Activated CD4-positive, CD25-positive, alpha-beta regulatory T cell (primary cell): Measurements from ENCODE around the gene ZNF628.

Experiments used
- DNase-seq, 4 experiments: peaks; one replicate each; lab custom pipeline; 2025; lab: John Stamatoyannopoulos, UW

ZNF628 gene

GRCh38 chr19:55497763-55498162 is 21.3 kb downstream of the ZNF628 start:
- DNase-seq: no peak

- no peak for DNase-seq
Observed at GRCh38 chr19:55498246-55498840, 21.9 kb downstream of the ZNF628 start.

GRCh38 chr19:55500368-55500952 is 24.0 kb downstream of the ZNF628 start:
- no peak for DNase-seq

- no peak for DNase-seq
Observed at GRCh38 chr19:55502197-55502952, 26.0 kb downstream of the ZNF628 start.

- DNase-seq: no peak
Observed at GRCh38 chr19:55503157-55503501, 26.7 kb downstream of the ZNF628 start.

- peak; percentile 86 to 97 (median 92) for DNase-seq
Observed at GRCh38 chr19:55503502-55504251, 27.3 kb downstream of the ZNF628 start.

GRCh38 chr19:55504252-55504603 is 27.8 kb downstream of the ZNF628 start:
- DNase-seq: no peak

GRCh38 chr19:55504981-55505380 is 28.6 kb downstream of the ZNF628 start:
- no peak for DNase-seq

- no peak for DNase-seq
Observed at GRCh38 chr19:55508120-55508519, 31.7 kb downstream of the ZNF628 start.

- DNase-seq: peak; percentile 78 to 88 (median 83)
Observed at GRCh38 chr19:55516878-55517620, 40.6 kb downstream of the ZNF628 start.

- DNase-seq: no peak
Observed at GRCh38 chr19:55519451-55520311, 43.3 kb downstream of the ZNF628 start.

- no peak for DNase-seq
Observed at GRCh38 chr19:55520691-55521292, 44.4 kb downstream of the ZNF628 start.

GRCh38 chr19:55525289-55526101 is 49.1 kb downstream of the ZNF628 start:
- DNase-seq: no peak

GRCh38 chr19:55526216-55527196 is 50.1 kb downstream of the ZNF628 start:
- no peak for DNase-seq

- no peak for DNase-seq
Observed at GRCh38 chr19:55527197-55528029, 51.0 kb downstream of the ZNF628 start.

GRCh38 chr19:55528030-55528803 is 51.8 kb downstream of the ZNF628 start:
- DNase-seq: no peak
